GM12872 (cell line): ENCODE data around the gene CRELD2.

Experiments used
- CTCF ChIP-seq: IDR thresholded peaks from 3 replicates; pipeline ENCODE4 v1.5.1; 2011; ENCODE audit warnings: low read depth, mild to moderate bottlenecking, low read length, moderate library complexity; ENCODE audit not compliant: insufficient read depth

The CRELD2 gene

GRCh38 chr22:49965091-49966040 lies 46.9 kb downstream of the CRELD2 start:
- TF ChIP-seq CTCF = no peak

DNA sequence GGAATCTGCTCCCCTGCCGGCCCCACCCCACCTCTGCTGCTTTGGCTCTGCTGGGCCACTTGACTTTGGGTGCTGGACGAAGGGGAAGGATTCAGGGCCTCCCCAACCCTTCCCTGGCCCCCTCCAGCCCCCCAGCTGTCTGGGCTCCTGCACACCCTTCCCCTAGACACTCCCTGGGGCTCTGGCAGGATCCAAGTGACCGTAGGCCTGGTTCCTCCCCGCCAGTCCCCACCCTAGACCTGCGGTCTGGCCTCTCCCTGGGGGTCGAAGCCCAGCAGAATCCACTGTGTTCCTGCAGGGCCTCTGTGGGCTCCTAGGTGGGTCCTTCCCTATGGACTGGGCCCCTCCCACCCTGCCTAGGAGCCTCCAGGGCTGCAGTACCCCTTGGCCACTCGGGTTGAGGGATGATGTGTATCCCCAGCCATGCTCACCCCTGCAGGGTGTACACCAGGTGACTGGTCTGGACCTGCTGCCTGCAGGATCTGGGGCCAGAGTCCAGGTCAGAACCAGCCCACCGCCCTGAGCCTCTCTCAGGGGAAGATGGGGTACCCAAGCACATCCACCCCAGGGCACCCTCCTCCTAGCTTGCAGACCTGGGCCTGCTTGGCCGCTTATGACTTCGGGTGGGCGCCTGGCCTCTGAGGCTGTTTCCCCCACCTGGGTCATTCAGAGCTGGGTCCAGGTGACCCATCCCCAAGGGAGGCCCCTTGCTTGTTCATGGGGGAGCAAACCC lies 47.8 kb downstream of the CRELD2 start:
- no peak for TF ChIP-seq CTCF

GRCh38 chr22:49966774-49967705 lies 48.6 kb downstream of the CRELD2 start:
- TF ChIP-seq CTCF = no peak

- TF ChIP-seq CTCF = no peak
These were observed 49.3 kb downstream of the CRELD2 start for GRCh38 chr22:49967706-49968208.

GRCh38 chr22:49968313-49968830 lies 49.9 kb downstream of the CRELD2 start:
- TF ChIP-seq CTCF = no peak

DNA sequence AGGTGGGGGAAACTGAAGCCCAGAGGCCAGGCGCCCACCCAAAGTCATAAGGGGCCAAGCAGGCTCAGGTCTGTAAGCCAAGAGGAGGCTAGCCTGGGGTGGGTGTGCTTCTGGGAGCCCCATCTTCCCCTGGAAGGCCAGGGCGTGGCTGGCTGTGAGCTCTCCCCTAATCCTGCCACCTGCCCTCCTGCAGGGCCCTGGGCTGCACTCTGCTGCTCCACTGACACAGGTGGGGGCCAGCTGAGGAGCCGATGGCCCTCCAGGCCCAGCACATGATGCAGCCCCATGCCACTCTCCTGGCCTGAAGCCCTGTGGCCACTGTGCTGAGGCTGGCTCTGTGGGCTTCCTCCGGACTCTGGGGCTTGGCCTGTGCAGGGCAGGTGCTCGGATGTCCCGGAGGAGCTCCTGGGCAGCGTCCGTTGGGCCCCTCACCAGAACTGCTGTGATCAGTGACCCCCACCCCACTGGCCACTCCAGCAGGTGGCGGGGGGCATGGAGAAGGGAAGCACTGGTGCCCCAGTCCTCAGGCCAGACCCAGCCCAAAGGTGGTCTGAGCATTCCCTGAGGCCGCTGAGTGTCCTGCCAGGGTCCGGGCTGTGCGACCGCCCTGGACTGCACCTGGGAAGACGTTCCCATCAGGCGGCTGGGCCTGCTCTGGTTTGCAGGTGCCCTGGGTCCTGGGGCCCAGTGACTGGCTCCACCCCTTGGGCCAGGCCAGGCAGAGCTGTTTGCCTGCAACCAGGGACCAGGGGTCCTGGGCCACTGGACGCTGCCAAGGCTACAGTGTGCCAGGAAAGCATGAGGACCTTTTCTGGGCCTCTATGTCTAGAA lies 50.6 kb downstream of the CRELD2 start:
- TF ChIP-seq CTCF = no peak
